ENCODE data around the gene EIF3I. TPM values are rescaled to one million over a fixed set of nuclear protein-coding genes. Genes with fewer than 3 reads are reported as not detected.

Gene EIF3I
- total RNA-seq, 2 experiments from 2014 or later = 297 to 299 TPM

- Mint-ChIP-seq H3K36me3 (peaks cover 32% of the 10 kb centered on the region), H3K27ac (peak overlapping the region; percentile 72), H3K4me3 (no peak overlapping the region), H3K27me3 (no peaks in the 10 kb centered on the region), H3K9me3 (no peaks in the 10 kb centered on the region), H3K4me1 (ENCODE audit: low read depth) (peaks cover 64% of the 10 kb centered on the region)
- no peak for DNase-seq
- POLR2A ChIA-PET = interaction anchor here (1.5 kb wide), 1 partner anchor 19 kb away, joined by 4 read pairs; the partner anchor contains the start of gene LCK
- CTCF ChIA-PET = interaction anchor here (0.6 to 2.1 kb wide), 4 partner anchors 13 to 54 kb away, joined by 3 to 8 read pairs (median 4); no protein-coding TSS in a partner anchor
- intact Hi-C loops (cut with micrococcal nuclease) = no loop called here
Measured at GRCh38 chr1:32269744-32270143, 47.5 kb downstream of the EIF3I start.

GRCh38 chr1:32272557-32273390, 50.6 kb downstream of the EIF3I start:
- DNase-seq = peak; percentile 51
- intact Hi-C loops (cut with micrococcal nuclease) = loop anchor here (1.0 to 2.0 kb wide), 3 partner anchors 8 to 22 kb away; no protein-coding TSS in a partner anchor
- no peaks in the 10 kb centered on the region for H3K9me3 Mint-ChIP-seq
- H3K27ac Mint-ChIP-seq = peak overlapping the region; percentile 90
- ChIA-PET CTCF (interaction anchor here (0.7 to 1.5 kb wide), 3 partner anchors 24 to 57 kb away, joined by 3 to 6 read pairs (median 4); no protein-coding TSS in a partner anchor), POLR2A (interaction anchor here (0.8 kb wide), 1 partner anchor 20 kb away, joined by 4 read pairs; no protein-coding TSS in a partner anchor)
- no peaks in the 10 kb centered on the region for H3K27me3 Mint-ChIP-seq
- peak overlapping the region; percentile 42 for H3K4me3 Mint-ChIP-seq
- peaks cover 40% of the 10 kb centered on the region for H3K36me3 Mint-ChIP-seq
- peaks cover 46% of the 10 kb centered on the region for H3K4me1 Mint-ChIP-seq (ENCODE audit: low read depth)

GRCh38 chr1:32273391-32274208, 51.4 kb downstream of the EIF3I start:
- intact Hi-C loops (cut with micrococcal nuclease) = loop anchor here (1.0 to 2.0 kb wide), 3 partner anchors 9 to 23 kb away; no protein-coding TSS in a partner anchor
- H3K36me3 Mint-ChIP-seq = peaks cover 47% of the 10 kb centered on the region
- peak; percentile 90 for DNase-seq
- peak overlapping the region; percentile 90 for H3K27ac Mint-ChIP-seq
- CTCF ChIA-PET = interaction anchor here (0.8 to 1.5 kb wide), 2 partner anchors 25 to 58 kb away, joined by 3 to 6 read pairs; no protein-coding TSS in a partner anchor
- H3K4me3 Mint-ChIP-seq = peak overlapping the region; percentile 42
- POLR2A ChIA-PET = interaction anchor here (1.2 kb wide), 1 partner anchor 73 kb away, joined by 4 read pairs; the partner anchor contains the start of gene CCDC28B
- no peaks in the 10 kb centered on the region for H3K9me3 Mint-ChIP-seq
- H3K4me1 Mint-ChIP-seq (ENCODE audit: low read depth) = peaks cover 46% of the 10 kb centered on the region
- H3K27me3 Mint-ChIP-seq = no peaks in the 10 kb centered on the region

- ChIA-PET CTCF (interaction anchor here (1.5 kb wide), 1 partner anchor 26 kb away, joined by 6 read pairs; no protein-coding TSS in a partner anchor), POLR2A (interaction anchor here (1.2 kb wide), 1 partner anchor 74 kb away, joined by 4 read pairs; the partner anchor contains the start of gene CCDC28B)
- intact Hi-C loops (cut with micrococcal nuclease) = no loop called here
- Mint-ChIP-seq H3K27ac (peak overlapping the region; percentile 90), H3K27me3 (no peaks in the 10 kb centered on the region), H3K4me1 (ENCODE audit: low read depth) (peaks cover 43% of the 10 kb centered on the region), H3K9me3 (no peaks in the 10 kb centered on the region), H3K36me3 (peaks cover 59% of the 10 kb centered on the region), H3K4me3 (no peak overlapping the region)
- DNase-seq = no peak
Measured at GRCh38 chr1:32274646-32275340, 52.6 kb downstream of the EIF3I start.

- intact Hi-C loops (cut with micrococcal nuclease) = no loop called here
- Mint-ChIP-seq H3K27me3 (no peaks in the 10 kb centered on the region), H3K4me1 (ENCODE audit: low read depth) (peaks cover 40% of the 10 kb centered on the region), H3K4me3 (no peak overlapping the region), H3K36me3 (peaks cover 61% of the 10 kb centered on the region), H3K27ac (no peak overlapping the region), H3K9me3 (no peaks in the 10 kb centered on the region)
- DNase-seq = no peak
- POLR2A ChIA-PET = no interaction called here
- CTCF ChIA-PET = no interaction called here
Measured at GRCh38 chr1:32275424-32275823, 53.2 kb downstream of the EIF3I start.

DNA sequence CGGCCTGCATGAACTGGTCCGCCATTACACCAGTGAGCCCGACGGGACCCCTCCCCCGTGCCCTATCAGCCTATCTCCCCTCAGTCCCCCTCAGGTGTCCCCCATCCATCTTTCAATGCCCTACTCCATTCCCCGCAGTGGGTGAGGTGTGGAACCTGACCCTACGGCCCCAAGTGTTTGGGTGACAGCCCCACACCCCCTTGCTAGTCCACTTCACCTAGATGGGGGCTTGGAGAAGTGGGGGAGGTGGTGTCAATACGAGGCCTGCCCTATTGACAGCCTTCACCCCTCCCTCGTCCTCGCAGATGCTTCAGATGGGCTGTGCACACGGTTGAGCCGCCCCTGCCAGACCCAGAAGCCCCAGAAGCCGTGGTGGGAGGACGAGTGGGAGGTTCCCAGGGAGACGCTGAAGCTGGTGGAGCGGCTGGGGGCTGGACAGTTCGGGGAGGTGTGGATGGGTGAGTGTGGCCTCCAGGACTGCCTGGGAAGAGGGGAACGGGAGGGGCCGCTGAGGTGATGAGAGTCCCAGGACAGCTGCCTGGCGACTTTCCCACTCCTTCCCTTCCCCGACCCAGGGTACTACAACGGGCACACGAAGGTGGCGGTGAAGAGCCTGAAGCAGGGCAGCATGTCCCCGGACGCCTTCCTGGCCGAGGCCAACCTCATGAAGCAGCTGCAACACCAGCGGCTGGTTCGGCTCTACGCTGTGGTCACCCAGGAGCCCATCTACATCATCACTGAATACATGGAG, 54.0 kb downstream of the EIF3I start:
- H3K27ac Mint-ChIP-seq = no peak overlapping the region
- H3K9me3 Mint-ChIP-seq = no peaks in the 10 kb centered on the region
- H3K36me3 Mint-ChIP-seq = peaks cover 60% of the 10 kb centered on the region
- no peaks in the 10 kb centered on the region for H3K27me3 Mint-ChIP-seq
- no peak for DNase-seq
- peaks cover 38% of the 10 kb centered on the region for H3K4me1 Mint-ChIP-seq (ENCODE audit: low read depth)
- intact Hi-C loops (cut with micrococcal nuclease) = no loop called here
- H3K4me3 Mint-ChIP-seq = no peak overlapping the region
- POLR2A ChIA-PET = no interaction called here
- CTCF ChIA-PET = interaction anchor here (0.6 to 1.0 kb wide), 2 partner anchors 15 to 33 kb away, joined by 3 read pairs; no protein-coding TSS in a partner anchor

Other genes with a start within 250 kb of the EIF3I start
- gene KHDRBS1, start 208.5 kb upstream of the EIF3I start, total RNA-seq = 100 to 1,000 TPM; 200 to 203 TPM
- 10 to 100 TPM; 18.9 to 19.7 TPM for gene TMEM39B, start 149.5 kb upstream of the EIF3I start, total RNA-seq
- gene KPNA6, start 114.4 kb upstream of the EIF3I start, total RNA-seq = 10 to 100 TPM; 69.8 to 77.6 TPM
- 10 to 100 TPM; 77.4 to 78.2 TPM for gene TXLNA, start 42.7 kb upstream of the EIF3I start, total RNA-seq
- gene CCDC28B, start 21.8 kb upstream of the EIF3I start, total RNA-seq = 10 to 100 TPM; 13.4 to 14.8 TPM
- 1 to 10 TPM; 4.5 to 5.2 TPM for gene IQCC, start 16.7 kb upstream of the EIF3I start, total RNA-seq
- gene DCDC2B, start 13.3 kb upstream of the EIF3I start, total RNA-seq = not detected
- gene TMEM234, start 54 bp upstream of the EIF3I start, total RNA-seq = 1 to 10 TPM; 7.8 to 9.9 TPM
- gene FAM167B, start 24.8 kb downstream of the EIF3I start, total RNA-seq = under 1 TPM; 0.68 to 0.69 TPM
- gene LCK, start 28.9 kb downstream of the EIF3I start, total RNA-seq = 100 to 1,000 TPM; 224 to 246 TPM
- gene HDAC1, start 69.7 kb downstream of the EIF3I start, total RNA-seq = 100 to 1,000 TPM; 136 to 139 TPM
- gene MARCKSL1, start 113.8 kb downstream of the EIF3I start, total RNA-seq = 10 to 100 TPM; 13.1 to 14.6 TPM
- 1 to 10 TPM; 3.6 to 4.2 TPM for gene FAM229A, start 140.1 kb downstream of the EIF3I start, total RNA-seq
- gene TSSK3, start 140.1 kb downstream of the EIF3I start, total RNA-seq = under 1 TPM; 0.69 to 0.90 TPM
- 10 to 100 TPM; 32.1 to 33.2 TPM for gene BSDC1, start 172.0 kb downstream of the EIF3I start, total RNA-seq
- not detected for gene ZBTB8B, start 242.7 kb downstream of the EIF3I start, total RNA-seq

All from activated CD4-positive, alpha-beta memory T cell treated with anti-CD3 and anti-CD28 coated beads for 36 hours (primary cell).